PC-9 (cell line): Measurements from ENCODE around the gene AEBP1. TPM values are rescaled to one million over a fixed set of nuclear protein-coding genes. Genes with fewer than 3 reads are reported as not detected.
A peak's percentile ranks its signal among the peaks of the same experiment; 100 is the strongest.

Source experiments
- BruUV-seq: library from RNA; stranded (reverse); fragments of 400-500 nt; replicated peaks from 2 replicates; lab custom pipeline; 2021; lab: Mats Ljungman, UMichigan
- CTCF ChIA-PET: fragments of 300-600 bp; sonication (Branson Sonifier 250); formaldehyde crosslinking; loops from one replicate; lab custom pipeline; 2022; ENCODE audit warnings: antibody characterized with exemption; lab: Charles Lee
- POLR2A ChIA-PET: fragments of 300-600 bp; sonication (Branson Sonifier 250); formaldehyde crosslinking; loops from one replicate; lab custom pipeline; 2022; ENCODE audit warnings: antibody characterized with exemption; ENCODE audit not compliant: unreplicated experiment; lab: Charles Lee
- DNase-seq, 2 experiments: peaks; one replicate each; pipeline versions ENCODE4 v3.0.0 to v3.0.0-alpha.2; 2015 to 2022; ENCODE audit warnings: mixed read lengths in 1 of 2
- H2AFZ ChIP-seq: fragments of 200-600 bp; sonication (generic); 2 replicates; pipeline ENCODE4 v1.8.1; 2017; ENCODE audit warnings: antibody characterized with exemption
- H3F3A ChIP-seq: fragments of 200-600 bp; sonication (generic); 2 replicates; pipeline ENCODE4 v1.8.1; 2017; ENCODE audit warnings: antibody characterized with exemption, mild to moderate bottlenecking, low read depth; ENCODE audit not compliant: insufficient read depth
- H3K27ac ChIP-seq: fragments of 200-600 bp; sonication (generic); 2 replicates; pipeline ENCODE4 v1.6.1; 2016; ENCODE audit warnings: mixed run types
- H3K27me3 ChIP-seq: fragments of 200-600 bp; sonication (generic); 2 replicates; pipeline ENCODE4 v1.6.1; 2016; ENCODE audit warnings: low read depth, mixed run types; ENCODE audit not compliant: insufficient read depth
- H3K36me3 ChIP-seq: fragments of 200-600 bp; sonication (generic); 2 replicates; pipeline ENCODE4 v1.6.1; 2016; ENCODE audit warnings: low read depth, mixed run types
- H3K4me1 ChIP-seq: fragments of 200-600 bp; sonication (generic); replicated peaks from 2 replicates; pipeline ENCODE4 v1.6.1; 2016; ENCODE audit warnings: mixed run types; ENCODE audit not compliant: insufficient read depth
- H3K4me2 ChIP-seq: fragments of 200-600 bp; sonication (generic); 2 replicates; pipeline ENCODE4 v1.6.1; 2017; ENCODE audit warnings: mixed run types
- H3K4me3 ChIP-seq: fragments of 200-600 bp; sonication (generic); 2 replicates; pipeline ENCODE4 v1.6.1; 2016; ENCODE audit warnings: mixed run types
- H3K79me2 ChIP-seq: fragments of 200-600 bp; sonication (generic); 2 replicates; pipeline ENCODE4 v1.6.1; 2017; ENCODE audit warnings: low read depth, mixed run types
- H3K9me2 ChIP-seq: fragments of 200-600 bp; sonication (generic); 2 replicates; pipeline ENCODE4 v1.8.1; 2017; ENCODE audit warnings: mild to moderate bottlenecking; ENCODE audit not compliant: insufficient read depth
- H3K9me3 ChIP-seq: fragments of 200-600 bp; sonication (generic); 2 replicates; pipeline ENCODE4 v1.8.1; 2016; ENCODE audit warnings: low read depth; ENCODE audit not compliant: insufficient read depth
- H4K20me1 ChIP-seq: fragments of 200-600 bp; sonication (generic); 2 replicates; pipeline ENCODE4 v1.8.1; 2017; ENCODE audit not compliant: insufficient read depth
- CTCF ChIP-seq: fragments of 200-600 bp; sonication (generic); conservative IDR thresholded peaks from 2 replicates; pipeline ENCODE4 v1.6.1; 2017; ENCODE audit warnings: mixed run types, antibody characterized with exemption, mild to moderate bottlenecking, moderate library complexity
- EZH2 ChIP-seq: fragments of 200-600 bp; sonication (generic); IDR thresholded peaks from 2 replicates; pipeline ENCODE4 v1.8.0; 2017; ENCODE audit warnings: antibody characterized with exemption, low read depth
- intact Hi-C: fragments of 100-400 bp; cut with micrococcal nuclease; formaldehyde crosslinking; loops from one replicate; pipeline ENCODE4 v1.10.0; 2022; ENCODE audit not compliant: unreplicated experiment
- total RNA-seq: library from RNA; stranded (reverse); gene quantifications from 2 replicates; pipeline ENCODE4 v1.2.3, GENCODE V29; 2021

Gene AEBP1
- total RNA-seq, 1 experiment from 2014 or later, result 0.33 TPM

- no peak for DNase-seq
- H3K4me2 ChIP-seq, result no peak overlapping the region
- POLR2A ChIA-PET, result no interaction called here
- peaks cover 40% of the 10 kb centered on the region for H3K79me2 ChIP-seq
- H3K4me1 ChIP-seq, result peaks cover 11% of the 10 kb centered on the region
- H3F3A ChIP-seq, result peaks cover 8% of the 10 kb centered on the region; the same call in 1 of the 2 replicates
- no TSS peak for BruUV-seq
- no peaks in the 10 kb centered on the region for H3K9me3 ChIP-seq
- H3K36me3 ChIP-seq, result peaks cover 45% of the 10 kb centered on the region
- H3K4me3 ChIP-seq, result no peak overlapping the region
- intact Hi-C loops, result loop anchor here (5.0 kb wide), 1 partner anchor 42 kb away; no protein-coding TSS in a partner anchor
- H3K27ac ChIP-seq, result no peak overlapping the region
- H2AFZ ChIP-seq, result no peak overlapping the region
- no peaks in the 10 kb centered on the region; the same call in none of the 2 replicates for H4K20me1 ChIP-seq
- TF ChIP-seq EZH2 (no peak), CTCF (no peak)
- no peaks in the 10 kb centered on the region for H3K9me2 ChIP-seq
- CTCF ChIA-PET, result no interaction called here
- H3K27me3 ChIP-seq, result no peaks in the 10 kb centered on the region
Observed at GRCh38 chr7:44120395-44120794, 16.2 kb downstream of the AEBP1 start.

GRCh38 chr7:44121761-44122420, 17.7 kb downstream of the AEBP1 start:
- ChIA-PET POLR2A (interaction anchor here (0.6 kb wide), 1 partner anchor 77 kb away, joined by 9 read pairs; the partner anchor contains the start of gene DBNL), CTCF (interaction anchor here (1.6 kb wide), 1 partner anchor 9 kb away, joined by 4 read pairs; no protein-coding TSS in a partner anchor)
- peaks cover 40% of the 10 kb centered on the region for H3K79me2 ChIP-seq
- no peaks in the 10 kb centered on the region for H3K9me2 ChIP-seq
- peak overlapping the region; percentile 97 for H3K4me2 ChIP-seq
- H3K36me3 ChIP-seq, result peaks cover 39% of the 10 kb centered on the region
- no peaks in the 10 kb centered on the region for H3K9me3 ChIP-seq
- H3K27ac ChIP-seq, result no peak overlapping the region
- no peaks in the 10 kb centered on the region for H3K27me3 ChIP-seq
- peaks cover 11% of the 10 kb centered on the region for H3K4me1 ChIP-seq
- no peak for DNase-seq
- no peak for TF ChIP-seq CTCF
- no peak for TF ChIP-seq EZH2
- H2AFZ ChIP-seq, result no peak overlapping the region
- H3F3A ChIP-seq, result peaks cover 11% of the 10 kb centered on the region; the same call in 1 of the 2 replicates
- no peaks in the 10 kb centered on the region; the same call in none of the 2 replicates for H4K20me1 ChIP-seq
- BruUV-seq, result TSS peak; percentile 29
- peak overlapping the region; percentile 65; the same call in 1 of the 2 replicates for H3K4me3 ChIP-seq
- intact Hi-C loops, result loop anchor here (2.0 to 5.0 kb wide), 2 partner anchors 39 to 40 kb away; partner anchors contain the start of gene POLM

GRCh38 chr7:44122529-44122928, 18.4 kb downstream of the AEBP1 start:
- H3K4me2 ChIP-seq, result peak overlapping the region; percentile 97
- ChIA-PET POLR2A (interaction anchor here (0.6 kb wide), 1 partner anchor 540 kb away, joined by 3 read pairs; the partner anchor contains the start of gene STK17A), CTCF (interaction anchor here (0.6 to 1.6 kb wide), 3 partner anchors 9 to 98 kb away, joined by 4 to 9 read pairs (median 4); no protein-coding TSS in a partner anchor)
- H4K20me1 ChIP-seq, result no peaks in the 10 kb centered on the region; the same call in none of the 2 replicates
- H3K9me3 ChIP-seq, result no peaks in the 10 kb centered on the region
- peak overlapping the region; percentile 74 for H2AFZ ChIP-seq
- peaks cover 38% of the 10 kb centered on the region for H3K36me3 ChIP-seq
- BruUV-seq, result no TSS peak
- H3K4me3 ChIP-seq, result peak overlapping the region; percentile 65
- H3K4me1 ChIP-seq, result peaks cover 11% of the 10 kb centered on the region
- intact Hi-C loops, result loop anchor here (2.0 to 5.0 kb wide), 2 partner anchors 40 kb away; partner anchors contain the start of gene POLM
- TF ChIP-seq EZH2, result no peak
- TF ChIP-seq CTCF, result no peak
- no peak for DNase-seq
- H3K9me2 ChIP-seq, result no peaks in the 10 kb centered on the region
- no peaks in the 10 kb centered on the region for H3K27me3 ChIP-seq
- peaks cover 40% of the 10 kb centered on the region for H3K79me2 ChIP-seq
- peaks cover 11% of the 10 kb centered on the region; the same call in 1 of the 2 replicates for H3F3A ChIP-seq
- H3K27ac ChIP-seq, result peak overlapping the region; percentile 1; the same call in 1 of the 2 replicates
